ENCODE measurements around the gene OTOL1. TPM values are rescaled to one million over a fixed set of nuclear protein-coding genes. Genes with fewer than 3 reads are reported as not detected.

The OTOL1 gene
- total RNA-seq, 4 donors from 2014 or later, result not detected

- in situ Hi-C loops (cut with MboI; ENCODE audit: low sequenced_read_pairs in 4 of 4) (no loop called here), intact Hi-C loops (cut with DNase I; ENCODE audit: low total_unique reads) (no loop called here)
- Histone ChIP-seq H3K9me3 (no peaks in the 10 kb centered on the region), H3K4me1 (no peaks in the 10 kb centered on the region), H3K36me3 (no peaks in the 10 kb centered on the region), H3K4me3 (no peak overlapping the region), H3K27ac (no peak overlapping the region), H3K27me3 (no peaks in the 10 kb centered on the region)
- TF ChIP-seq, protein P1, sequence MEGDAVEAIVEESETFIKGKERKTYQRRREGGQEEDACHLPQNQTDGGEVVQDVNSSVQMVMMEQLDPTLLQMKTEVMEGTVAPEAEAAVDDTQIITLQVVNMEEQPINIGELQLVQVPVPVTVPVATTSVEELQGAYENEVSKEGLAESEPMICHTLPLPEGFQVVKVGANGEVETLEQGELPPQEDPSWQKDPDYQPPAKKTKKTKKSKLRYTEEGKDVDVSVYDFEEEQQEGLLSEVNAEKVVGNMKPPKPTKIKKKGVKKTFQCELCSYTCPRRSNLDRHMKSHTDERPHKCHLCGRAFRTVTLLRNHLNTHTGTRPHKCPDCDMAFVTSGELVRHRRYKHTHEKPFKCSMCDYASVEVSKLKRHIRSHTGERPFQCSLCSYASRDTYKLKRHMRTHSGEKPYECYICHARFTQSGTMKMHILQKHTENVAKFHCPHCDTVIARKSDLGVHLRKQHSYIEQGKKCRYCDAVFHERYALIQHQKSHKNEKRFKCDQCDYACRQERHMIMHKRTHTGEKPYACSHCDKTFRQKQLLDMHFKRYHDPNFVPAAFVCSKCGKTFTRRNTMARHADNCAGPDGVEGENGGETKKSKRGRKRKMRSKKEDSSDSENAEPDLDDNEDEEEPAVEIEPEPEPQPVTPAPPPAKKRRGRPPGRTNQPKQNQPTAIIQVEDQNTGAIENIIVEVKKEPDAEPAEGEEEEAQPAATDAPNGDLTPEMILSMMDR (IDR thresholded peaks at IDR 0.05 in 4 of 5, conservative IDR thresholded peaks at IDR 0.05 in 1 of 5), result no peak
- no peak for DNase-seq
- no peak for ATAC-seq
Measured at GRCh38 chr3:161462138-161462537, 34.5 kb upstream of the OTOL1 start.

- ATAC-seq (no peak), DNase-seq (no peak)
- TF ChIP-seq, protein P1 (IDR thresholded peaks at IDR 0.05 in 4 of 5, conservative IDR thresholded peaks at IDR 0.05 in 1 of 5), result no peak
- TF ChIP-seq POLR2A (IDR thresholded peaks at IDR 0.05), result no peak
- Histone ChIP-seq H3K4me3 (no peak overlapping the region), H3K36me3 (no peaks in the 10 kb centered on the region), H3K27ac (no peak overlapping the region), H3K9me3 (no peaks in the 10 kb centered on the region), H3K4me1 (no peaks in the 10 kb centered on the region), H3K27me3 (no peaks in the 10 kb centered on the region)
- in situ Hi-C loops (cut with MboI; ENCODE audit: low sequenced_read_pairs in 4 of 4), result no loop called here
- intact Hi-C loops (cut with DNase I; ENCODE audit: low total_unique reads), result no loop called here
Measured at GRCh38 chr3:161471211-161471610, 25.4 kb upstream of the OTOL1 start.

GRCh38 chr3:161474139-161474538 lies 22.5 kb upstream of the OTOL1 start:
- ATAC-seq (no peak), DNase-seq (no peak)
- intact Hi-C loops (cut with DNase I; ENCODE audit: low total_unique reads), result no loop called here
- in situ Hi-C loops (cut with MboI; ENCODE audit: low sequenced_read_pairs in 4 of 4), result no loop called here
- H3K27me3 ChIP-seq, result no peaks in the 10 kb centered on the region
- TF ChIP-seq POLR2A (IDR thresholded peaks at IDR 0.05), result no peak
- TF ChIP-seq, protein P1 (IDR thresholded peaks at IDR 0.05 in 4 of 5, conservative IDR thresholded peaks at IDR 0.05 in 1 of 5), result no peak
- H3K36me3 ChIP-seq, result no peaks in the 10 kb centered on the region
- H3K9me3 ChIP-seq, result no peaks in the 10 kb centered on the region
- H3K4me3 ChIP-seq, result no peak overlapping the region
- no peaks in the 10 kb centered on the region for H3K4me1 ChIP-seq
- H3K27ac ChIP-seq, result no peak overlapping the region

DNA sequence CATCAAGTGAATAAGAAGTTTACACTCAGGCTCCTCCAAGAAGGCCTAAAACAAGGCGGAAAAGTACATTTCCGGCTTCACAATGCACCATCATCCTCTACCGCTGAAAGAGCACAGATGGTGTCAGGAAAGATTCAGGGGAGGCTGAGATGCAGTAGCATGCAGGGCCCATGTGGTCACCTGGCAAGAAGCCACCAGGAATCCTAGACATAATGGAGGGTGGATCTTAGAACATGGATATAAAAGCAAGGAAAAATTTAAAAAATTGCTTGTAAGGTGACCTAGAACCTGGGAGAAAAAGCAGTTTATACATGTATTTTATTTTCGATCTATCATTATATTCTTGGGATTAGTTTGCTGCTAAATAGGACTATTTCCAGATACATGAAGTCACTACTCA lies 21.9 kb upstream of the OTOL1 start:
- TF ChIP-seq, protein P1 (IDR thresholded peaks at IDR 0.05 in 4 of 5, conservative IDR thresholded peaks at IDR 0.05 in 1 of 5), result no peak
- TF ChIP-seq POLR2A (IDR thresholded peaks at IDR 0.05), result no peak
- in situ Hi-C loops (cut with MboI; ENCODE audit: low sequenced_read_pairs in 4 of 4) (no loop called here), intact Hi-C loops (cut with DNase I; ENCODE audit: low total_unique reads) (no loop called here)
- no peak overlapping the region for H3K27ac ChIP-seq
- no peaks in the 10 kb centered on the region for H3K27me3 ChIP-seq
- H3K9me3 ChIP-seq, result no peaks in the 10 kb centered on the region
- H3K36me3 ChIP-seq, result no peaks in the 10 kb centered on the region
- ATAC-seq (no peak), DNase-seq (no peak)
- no peaks in the 10 kb centered on the region for H3K4me1 ChIP-seq
- no peak overlapping the region for H3K4me3 ChIP-seq

DNA sequence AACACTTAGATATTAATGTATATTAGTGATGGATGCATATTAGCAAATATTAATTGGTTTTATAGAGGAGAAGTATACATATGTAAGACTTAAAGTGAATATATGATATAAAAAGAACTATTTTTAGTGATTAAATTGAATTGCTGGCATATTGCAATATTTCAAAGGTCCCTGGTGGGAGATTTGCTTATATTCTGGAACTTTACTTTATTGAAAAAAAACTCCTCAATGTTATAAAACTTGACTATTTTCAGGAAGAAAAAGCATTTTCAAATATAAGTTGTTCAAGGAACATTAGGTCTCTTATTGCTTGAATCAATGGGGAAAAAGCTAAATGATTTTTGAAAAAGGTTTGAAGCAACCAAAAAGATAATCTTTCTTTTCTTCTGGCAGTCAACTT lies 21.4 kb upstream of the OTOL1 start:
- no peak for ATAC-seq
- DNase-seq, result no peak
- no peaks in the 10 kb centered on the region for H3K27me3 ChIP-seq
- TF ChIP-seq, protein P1 (IDR thresholded peaks at IDR 0.05 in 4 of 5, conservative IDR thresholded peaks at IDR 0.05 in 1 of 5), result no peak
- no peak for TF ChIP-seq POLR2A (IDR thresholded peaks at IDR 0.05)
- no peak overlapping the region for H3K4me3 ChIP-seq
- no peak overlapping the region for H3K27ac ChIP-seq
- no peaks in the 10 kb centered on the region for H3K36me3 ChIP-seq
- intact Hi-C loops (cut with DNase I; ENCODE audit: low total_unique reads) (no loop called here), in situ Hi-C loops (cut with MboI; ENCODE audit: low sequenced_read_pairs in 4 of 4) (no loop called here)
- H3K9me3 ChIP-seq, result no peaks in the 10 kb centered on the region
- no peaks in the 10 kb centered on the region for H3K4me1 ChIP-seq

Data from gastrocnemius medialis (tissue), 4 donors.